ENCODE results near the gene FADS1.

The FADS1 gene

DNA sequence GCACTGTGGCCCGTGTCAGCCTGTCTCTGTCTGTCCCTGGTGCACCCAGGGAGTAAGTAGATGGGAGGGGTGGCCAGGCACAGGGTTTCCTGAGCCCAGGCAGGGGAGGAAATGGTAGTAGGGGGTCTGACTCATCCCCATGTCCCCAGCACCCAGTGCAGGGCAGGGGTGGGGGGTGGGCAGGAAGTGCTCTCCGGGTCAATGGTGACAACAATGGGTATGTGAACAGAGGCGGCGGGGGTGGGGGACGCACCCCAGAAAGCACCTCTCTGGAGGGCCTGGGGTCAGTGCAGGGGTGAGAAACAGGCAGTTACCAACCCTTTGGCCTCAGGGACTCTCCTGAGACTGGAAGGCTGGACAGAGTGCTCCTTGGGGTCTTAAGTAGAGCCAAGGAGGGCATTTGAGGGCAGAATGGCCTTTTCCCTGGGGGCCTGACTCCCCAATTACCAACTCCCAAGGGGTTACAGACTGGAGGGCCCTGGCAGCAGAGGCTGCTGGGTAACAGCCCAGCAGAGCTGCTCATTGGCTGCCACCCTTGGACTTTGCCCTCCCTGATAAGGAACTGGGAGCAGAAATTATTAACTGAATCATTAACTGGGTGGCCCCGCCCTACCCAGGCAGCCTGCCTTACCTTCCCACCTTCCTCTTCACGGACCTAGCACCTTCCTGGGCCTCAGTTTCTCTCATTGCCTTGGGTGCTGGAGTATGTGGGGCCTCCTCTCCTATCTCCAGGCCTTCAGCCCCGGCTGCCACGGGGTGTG, 60.2 kb downstream of the FADS1 start:
- DNase-seq, result no peak

DNA sequence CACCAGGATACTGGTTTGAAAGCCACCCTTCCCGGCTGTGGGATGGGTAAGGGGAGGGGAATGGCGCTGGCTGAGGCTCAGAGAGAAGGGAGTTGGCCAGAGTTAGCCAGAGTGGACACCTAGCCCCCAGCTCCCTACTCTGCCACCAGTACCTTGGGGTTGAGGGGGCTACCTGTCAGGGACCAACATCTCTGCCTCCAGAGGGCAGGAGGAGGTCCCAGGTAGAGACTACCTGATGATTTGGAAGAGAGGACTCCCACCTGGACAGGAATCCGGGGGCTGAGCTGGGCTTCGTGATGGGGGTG, 60.7 kb downstream of the FADS1 start:
- no peak for DNase-seq

DNA sequence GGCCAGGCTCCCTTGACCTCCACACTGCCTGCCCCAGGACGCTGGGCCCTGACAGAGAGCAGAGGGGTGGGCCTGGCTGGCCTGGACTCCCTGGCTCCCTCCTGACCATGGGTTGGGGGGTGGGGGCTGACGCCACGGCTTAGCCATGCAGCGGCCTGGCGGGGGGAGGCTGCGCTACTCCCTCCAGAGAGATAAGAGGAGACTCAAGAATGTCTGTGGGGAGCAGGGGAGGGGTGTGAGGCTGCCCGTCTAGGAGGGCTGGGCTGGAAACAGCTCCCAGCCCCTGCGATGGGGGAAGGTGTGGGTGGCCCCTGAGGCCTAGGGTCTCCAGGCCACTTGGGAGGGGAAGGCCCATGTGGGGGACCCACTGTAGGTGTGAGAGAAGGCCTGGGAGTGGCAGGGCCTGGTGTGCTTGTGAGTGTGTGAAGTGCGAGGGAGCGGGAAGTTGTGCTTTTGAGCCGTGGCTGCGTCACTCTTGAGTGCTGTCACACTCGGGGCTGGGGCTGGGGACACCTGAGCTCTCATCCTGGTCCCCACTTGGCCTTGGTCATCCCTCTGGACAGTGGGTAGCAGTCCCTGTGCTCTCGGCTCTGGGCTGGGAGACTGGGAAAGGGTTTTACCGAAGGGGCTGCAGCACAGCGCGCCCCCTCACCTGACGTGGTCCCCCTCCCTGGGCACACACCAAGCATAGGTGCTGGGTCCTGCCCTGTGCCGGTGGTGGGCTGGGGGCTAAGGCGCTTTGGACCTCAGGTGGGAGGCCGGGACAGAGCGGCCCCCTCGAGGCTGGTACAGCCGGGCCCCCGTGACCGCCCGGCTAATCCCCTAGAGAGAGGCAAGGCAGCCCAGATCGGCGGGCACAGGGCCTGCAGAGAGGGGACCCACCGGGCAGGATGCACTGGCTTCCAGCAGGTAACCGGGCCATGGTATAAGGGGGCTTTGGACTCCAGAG, 62.0 kb downstream of the FADS1 start:
- no peak for DNase-seq

DNA sequence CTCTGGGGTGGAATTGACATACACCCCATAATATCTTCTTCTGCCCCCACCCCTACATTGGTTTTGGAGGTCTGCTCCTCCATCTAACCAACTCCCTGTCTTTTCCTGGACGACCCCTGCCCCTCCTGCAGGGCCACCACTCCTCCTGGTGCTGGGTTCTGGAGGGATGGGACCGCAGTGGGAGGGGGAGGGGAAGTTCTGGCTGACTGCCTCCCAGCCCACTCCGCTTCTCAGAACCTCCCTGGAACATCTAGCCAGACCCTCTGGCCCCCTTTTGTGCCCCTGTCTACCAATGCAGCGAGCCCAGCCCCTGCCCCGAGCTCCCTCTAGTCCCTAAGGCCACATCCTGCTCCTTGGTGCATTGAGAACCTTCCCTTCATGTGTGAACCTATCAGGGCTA, 63.1 kb downstream of the FADS1 start:
- no peak for DNase-seq

DNA sequence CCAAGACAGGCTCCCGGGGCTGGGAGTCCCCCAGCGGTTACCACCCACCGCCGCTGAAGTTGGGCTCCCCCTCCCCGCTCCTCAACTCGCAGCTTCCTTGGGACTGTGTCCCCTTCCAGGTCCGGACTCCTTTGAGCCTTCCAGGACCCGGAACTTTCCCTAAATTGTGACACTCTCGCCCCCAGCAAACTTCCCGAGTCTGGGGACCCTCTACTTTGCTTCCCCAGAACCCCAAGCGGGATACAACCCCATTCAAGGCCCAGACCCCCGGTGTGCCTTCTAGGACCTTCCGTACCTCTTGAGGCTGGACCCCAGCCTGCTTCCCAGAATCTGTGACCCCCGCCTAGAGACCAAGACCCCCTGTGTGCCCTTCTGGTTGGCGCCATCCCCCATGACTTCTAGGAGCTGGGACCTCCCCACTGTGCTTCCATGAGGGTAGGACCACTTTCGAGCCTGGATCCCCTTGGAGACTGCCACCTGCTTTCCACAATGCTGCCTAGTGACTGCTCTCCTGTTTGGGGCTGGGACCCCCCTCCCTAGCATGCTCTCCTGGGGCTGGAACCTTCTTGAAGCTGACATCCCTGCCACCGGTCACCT, 63.8 kb downstream of the FADS1 start:
- DNase-seq, result no peak

DNA sequence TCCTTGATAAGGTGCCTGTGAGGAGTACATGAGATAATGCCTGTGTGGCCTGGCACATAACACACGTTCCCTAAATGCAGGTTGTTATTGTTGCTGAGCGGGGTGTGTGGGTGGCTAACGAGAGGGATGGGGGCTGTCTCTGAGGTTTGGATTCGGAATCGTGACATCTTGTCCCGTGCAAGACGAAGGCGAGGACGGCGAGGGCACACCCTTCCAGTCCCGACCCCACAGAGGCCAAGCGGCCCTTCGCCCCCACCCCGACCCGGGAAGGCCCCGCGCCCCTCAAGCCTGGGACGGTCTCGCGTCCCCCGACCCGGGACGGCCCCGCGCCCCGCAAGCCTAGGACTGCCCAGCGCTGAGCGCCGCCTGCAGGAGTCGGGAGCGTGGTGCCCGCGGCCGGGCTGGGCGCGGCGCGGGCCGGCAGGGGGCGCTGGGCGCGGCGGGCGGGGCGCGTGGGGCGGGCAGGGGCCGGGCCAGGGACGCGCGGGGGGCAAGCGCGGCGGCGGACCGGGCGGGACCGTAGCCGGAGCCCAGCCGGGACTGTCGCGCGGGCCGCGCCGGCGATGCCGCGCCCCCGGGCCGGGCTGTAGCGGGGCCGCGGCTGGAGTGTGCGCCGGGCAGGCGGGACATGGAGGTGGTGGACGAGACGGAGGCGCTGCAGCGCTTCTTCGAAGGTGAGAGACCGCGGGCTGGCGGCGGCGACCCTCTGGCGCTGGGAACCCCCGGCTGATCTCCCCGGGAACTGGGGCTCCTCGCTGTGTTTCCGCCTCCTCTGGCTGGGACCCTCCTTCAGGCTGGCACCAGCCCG, 64.5 kb downstream of the FADS1 start, which contains the start of gene MYRF:
Gene MYRF, plus strand, starts transcription at position 520 of the 808 bp plus-strand sequence. Its CDS starts 109 bp downstream, at position 629.
- peak; percentile 25 for DNase-seq

DNA sequence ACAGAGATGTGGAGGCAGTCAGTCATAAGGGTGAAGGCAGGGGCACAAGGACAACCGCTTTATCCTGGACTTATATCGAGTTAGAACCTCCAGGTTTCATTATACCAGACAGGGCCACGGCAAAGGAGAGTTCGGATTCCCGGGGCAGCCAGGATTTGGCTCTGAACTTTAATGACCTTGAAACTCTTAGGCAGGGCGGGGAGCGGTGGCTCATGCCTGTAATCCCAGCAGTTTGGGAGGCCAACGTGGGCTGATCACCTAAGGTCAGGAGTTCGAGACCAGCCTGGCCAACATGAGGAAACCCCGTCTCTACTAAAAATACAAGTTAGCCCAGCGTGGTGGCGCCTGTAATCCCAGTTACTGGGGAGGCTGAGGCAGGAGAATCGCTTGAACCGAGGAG, 65.4 kb downstream of the FADS1 start:
- DNase-seq, result no peak

DNA sequence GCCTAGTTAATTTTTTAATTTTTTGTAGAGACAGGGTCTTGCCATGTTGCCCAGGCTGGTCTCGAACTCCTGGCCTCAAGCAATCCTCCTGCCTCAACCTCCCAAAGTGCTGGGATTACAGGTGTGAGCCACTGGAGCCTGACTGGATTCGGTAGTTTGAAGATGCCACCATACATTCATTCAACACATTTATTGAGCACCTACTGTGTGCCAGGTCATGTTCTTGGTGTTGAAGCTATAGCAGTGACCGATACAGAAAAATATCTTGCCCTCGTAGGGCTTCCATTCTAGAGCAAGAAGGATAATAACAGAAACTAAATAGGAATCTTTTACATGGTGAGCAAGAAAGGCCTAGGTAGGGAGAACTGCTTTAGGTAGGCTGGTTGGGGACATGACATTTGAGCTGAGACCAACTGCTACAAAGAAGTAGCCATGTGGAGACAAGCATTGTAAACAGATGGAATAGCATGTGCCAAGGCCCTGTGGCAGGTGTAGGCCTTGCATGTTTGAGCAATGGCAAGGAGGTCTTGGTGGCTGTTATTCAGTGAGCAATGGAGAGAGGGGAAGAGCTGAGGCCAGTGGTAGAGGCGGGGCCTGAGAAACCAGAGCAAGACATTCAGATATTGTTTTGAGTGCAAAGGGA, 66.1 kb downstream of the FADS1 start:
- DNase-seq, result no peak
